ENCODE results near the gene ALOX12. TPM values are rescaled to one million over a fixed set of nuclear protein-coding genes. Genes with fewer than 3 reads are reported as not detected.

Gene ALOX12
- total RNA-seq, 1 experiment from 2014 or later = not detected

DNA sequence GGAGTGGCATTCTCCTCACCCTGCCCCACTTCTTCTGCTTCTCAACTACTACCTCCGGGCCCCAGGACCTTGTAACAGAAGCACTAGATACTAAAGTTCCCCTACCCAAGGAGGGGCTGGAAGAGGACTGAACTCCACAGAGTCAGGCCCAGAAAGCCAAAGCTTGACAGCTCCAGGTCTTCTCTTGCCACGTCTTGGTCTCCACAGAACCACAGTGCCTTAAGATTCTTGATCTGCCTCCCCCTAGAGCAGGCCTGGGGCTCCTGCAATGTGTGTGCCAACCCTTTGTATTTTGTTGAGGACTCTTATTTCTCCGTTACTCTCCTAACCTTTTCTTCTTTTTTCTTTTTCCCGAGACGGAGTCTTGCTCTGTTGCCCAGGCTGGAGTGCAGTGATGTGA, 44.0 kb downstream of the ALOX12 start:
- peaks cover 9% of the 10 kb centered on the region for H3K4me1 Mint-ChIP-seq (ENCODE audit: low read depth, unreplicated experiment)
- TF ChIP-seq, protein P1, sequence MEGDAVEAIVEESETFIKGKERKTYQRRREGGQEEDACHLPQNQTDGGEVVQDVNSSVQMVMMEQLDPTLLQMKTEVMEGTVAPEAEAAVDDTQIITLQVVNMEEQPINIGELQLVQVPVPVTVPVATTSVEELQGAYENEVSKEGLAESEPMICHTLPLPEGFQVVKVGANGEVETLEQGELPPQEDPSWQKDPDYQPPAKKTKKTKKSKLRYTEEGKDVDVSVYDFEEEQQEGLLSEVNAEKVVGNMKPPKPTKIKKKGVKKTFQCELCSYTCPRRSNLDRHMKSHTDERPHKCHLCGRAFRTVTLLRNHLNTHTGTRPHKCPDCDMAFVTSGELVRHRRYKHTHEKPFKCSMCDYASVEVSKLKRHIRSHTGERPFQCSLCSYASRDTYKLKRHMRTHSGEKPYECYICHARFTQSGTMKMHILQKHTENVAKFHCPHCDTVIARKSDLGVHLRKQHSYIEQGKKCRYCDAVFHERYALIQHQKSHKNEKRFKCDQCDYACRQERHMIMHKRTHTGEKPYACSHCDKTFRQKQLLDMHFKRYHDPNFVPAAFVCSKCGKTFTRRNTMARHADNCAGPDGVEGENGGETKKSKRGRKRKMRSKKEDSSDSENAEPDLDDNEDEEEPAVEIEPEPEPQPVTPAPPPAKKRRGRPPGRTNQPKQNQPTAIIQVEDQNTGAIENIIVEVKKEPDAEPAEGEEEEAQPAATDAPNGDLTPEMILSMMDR (IDR thresholded peaks at IDR 0.05; ENCODE audit: unreplicated experiment) = no peak
- intact Hi-C loops (cut with micrococcal nuclease; ENCODE audit: unreplicated experiment) = no loop called here
- H3K27ac Mint-ChIP-seq (ENCODE audit: unreplicated experiment) = no peak overlapping the region
- H3K27me3 Mint-ChIP-seq (ENCODE audit: unreplicated experiment) = no peaks in the 10 kb centered on the region
- CTCF ChIA-PET = no interaction called here
- no peaks in the 10 kb centered on the region for H3K9me3 Mint-ChIP-seq (ENCODE audit: low read depth, unreplicated experiment)
- no peak for DNase-seq
- H3K36me3 Mint-ChIP-seq (ENCODE audit: insufficient read depth, unreplicated experiment) = peaks cover 40% of the 10 kb centered on the region
- H3K4me3 Mint-ChIP-seq (ENCODE audit: low read depth, unreplicated experiment) = no peak overlapping the region
- BruUV-seq (replicated peaks) = no TSS peak

DNA sequence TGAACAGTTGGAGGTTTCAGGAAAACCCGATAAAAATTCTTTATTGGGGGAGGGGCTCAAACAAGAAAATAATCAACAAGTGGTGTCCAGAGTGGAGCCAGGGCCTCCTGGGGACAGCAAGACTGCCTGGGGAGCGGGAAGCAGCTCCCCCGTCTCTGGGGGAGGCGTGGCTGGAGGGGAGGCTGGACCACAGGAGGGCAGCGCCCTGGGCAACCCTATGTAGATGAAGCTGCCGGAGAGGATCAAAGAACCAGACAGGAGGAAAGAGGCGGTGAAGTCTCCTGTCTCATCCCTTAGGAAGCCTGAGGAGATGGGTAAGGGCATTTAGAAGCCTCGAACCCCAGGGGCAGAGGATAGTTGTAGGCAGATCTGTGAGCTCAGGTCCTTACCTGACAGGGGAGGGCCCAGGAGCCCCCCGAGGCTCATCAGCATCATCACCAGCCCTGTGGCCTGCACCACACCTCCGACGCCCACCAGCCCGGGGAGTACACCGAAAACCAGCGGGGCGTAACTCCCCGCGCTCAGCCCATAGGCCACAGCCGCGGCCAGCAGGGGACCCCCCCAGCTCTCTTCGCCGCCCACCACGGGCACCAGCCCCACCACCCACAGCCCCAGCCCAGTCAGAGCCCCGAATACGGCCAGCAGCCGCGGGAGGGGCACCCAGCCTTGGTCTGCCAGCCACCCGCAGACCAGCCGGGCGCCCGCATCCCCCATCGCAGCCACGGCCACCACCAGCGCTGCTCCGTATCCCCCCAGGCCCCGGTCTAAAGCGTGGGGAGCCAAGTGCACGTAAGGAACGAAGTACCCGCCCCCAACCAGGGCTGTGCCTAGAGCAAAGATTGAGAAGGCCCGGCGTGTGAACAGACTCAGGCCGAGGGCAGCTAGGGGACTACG, 46.0 kb downstream of the ALOX12 start:
- H3K27me3 Mint-ChIP-seq (ENCODE audit: unreplicated experiment) = no peaks in the 10 kb centered on the region
- TF ChIP-seq, protein P1 (IDR thresholded peaks at IDR 0.05; ENCODE audit: unreplicated experiment) = no peak
- peak overlapping the region; percentile 44 for H3K27ac Mint-ChIP-seq (ENCODE audit: unreplicated experiment)
- CTCF ChIA-PET = no interaction called here
- intact Hi-C loops (cut with micrococcal nuclease; ENCODE audit: unreplicated experiment) = no loop called here
- no TSS peak for BruUV-seq (replicated peaks)
- H3K4me3 Mint-ChIP-seq (ENCODE audit: low read depth, unreplicated experiment) = peak overlapping the region; percentile 32
- no peak for DNase-seq
- H3K36me3 Mint-ChIP-seq (ENCODE audit: insufficient read depth, unreplicated experiment) = peaks cover 32% of the 10 kb centered on the region
- H3K9me3 Mint-ChIP-seq (ENCODE audit: low read depth, unreplicated experiment) = no peaks in the 10 kb centered on the region
- H3K4me1 Mint-ChIP-seq (ENCODE audit: low read depth, unreplicated experiment) = peaks cover 21% of the 10 kb centered on the region

DNA sequence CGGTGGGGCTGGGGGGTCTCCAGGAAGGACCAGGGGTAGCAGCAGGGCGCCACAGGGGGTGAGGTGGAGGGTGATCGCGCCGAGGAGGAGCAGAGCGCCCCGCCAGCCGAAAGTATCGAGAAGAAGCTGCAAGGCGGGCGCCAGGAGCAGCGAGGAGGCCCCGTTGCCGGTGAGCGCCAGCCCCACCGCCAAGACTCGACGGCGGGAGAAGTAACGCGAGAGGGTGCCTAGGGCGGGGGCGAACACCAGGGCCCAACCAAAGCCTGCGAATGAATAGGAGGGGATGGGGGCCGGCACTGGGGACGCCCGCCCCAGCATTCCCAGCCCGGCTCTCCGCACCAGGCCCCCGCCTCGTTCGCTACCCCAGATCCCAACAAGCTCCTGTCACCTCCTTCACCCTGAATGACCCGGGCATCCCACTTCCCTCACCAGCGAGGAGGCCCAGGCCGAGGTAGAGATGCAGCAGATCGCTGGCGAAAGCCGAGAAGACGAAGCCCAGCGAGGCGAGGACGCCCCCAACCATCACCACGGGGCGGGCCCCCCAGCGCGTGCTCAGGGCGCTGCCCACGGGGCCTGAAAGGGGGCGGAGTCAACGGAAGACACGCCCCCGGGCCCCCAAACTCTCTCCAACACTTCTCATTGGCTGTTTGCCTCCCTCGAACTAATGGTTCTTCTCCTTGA, 46.8 kb downstream of the ALOX12 start:
- TF ChIP-seq, protein P1 (IDR thresholded peaks at IDR 0.05; ENCODE audit: unreplicated experiment) = no peak
- no peak for DNase-seq
- CTCF ChIA-PET = no interaction called here
- intact Hi-C loops (cut with micrococcal nuclease; ENCODE audit: unreplicated experiment) = no loop called here
- H3K4me1 Mint-ChIP-seq (ENCODE audit: low read depth, unreplicated experiment) = peaks cover 24% of the 10 kb centered on the region
- peaks cover 34% of the 10 kb centered on the region for H3K36me3 Mint-ChIP-seq (ENCODE audit: insufficient read depth, unreplicated experiment)
- no TSS peak for BruUV-seq (replicated peaks)
- H3K9me3 Mint-ChIP-seq (ENCODE audit: low read depth, unreplicated experiment) = no peaks in the 10 kb centered on the region
- peak overlapping the region; percentile 32 for H3K4me3 Mint-ChIP-seq (ENCODE audit: low read depth, unreplicated experiment)
- no peaks in the 10 kb centered on the region for H3K27me3 Mint-ChIP-seq (ENCODE audit: unreplicated experiment)
- H3K27ac Mint-ChIP-seq (ENCODE audit: unreplicated experiment) = no peak overlapping the region

DNA sequence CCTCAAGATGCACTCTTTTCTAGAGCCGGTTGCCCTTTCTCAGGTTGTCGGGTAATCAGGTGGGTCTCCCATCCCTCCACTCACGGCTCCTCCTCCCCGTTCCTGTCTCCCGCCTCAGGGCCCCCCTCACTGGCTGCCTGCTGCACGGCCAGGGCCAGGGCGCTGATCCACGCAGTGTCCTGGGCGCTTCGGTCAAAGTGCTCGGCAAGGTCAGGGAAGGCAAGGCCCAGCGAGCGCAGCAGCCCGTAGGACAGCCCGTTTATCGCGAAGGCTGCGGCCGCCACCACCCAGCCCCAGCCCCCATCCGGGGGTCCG, 47.3 kb downstream of the ALOX12 start:
- H3K4me3 Mint-ChIP-seq (ENCODE audit: low read depth, unreplicated experiment) = peak overlapping the region; percentile 32
- intact Hi-C loops (cut with micrococcal nuclease; ENCODE audit: unreplicated experiment) = no loop called here
- no peak overlapping the region for H3K27ac Mint-ChIP-seq (ENCODE audit: unreplicated experiment)
- no peak for DNase-seq
- TF ChIP-seq, protein P1 (IDR thresholded peaks at IDR 0.05; ENCODE audit: unreplicated experiment) = no peak
- peaks cover 22% of the 10 kb centered on the region for H3K4me1 Mint-ChIP-seq (ENCODE audit: low read depth, unreplicated experiment)
- BruUV-seq (replicated peaks) = no TSS peak
- H3K9me3 Mint-ChIP-seq (ENCODE audit: low read depth, unreplicated experiment) = no peaks in the 10 kb centered on the region
- no peaks in the 10 kb centered on the region for H3K27me3 Mint-ChIP-seq (ENCODE audit: unreplicated experiment)
- CTCF ChIA-PET = no interaction called here
- peaks cover 34% of the 10 kb centered on the region for H3K36me3 Mint-ChIP-seq (ENCODE audit: insufficient read depth, unreplicated experiment)
